GM23248 (cell line): ENCODE measurements around the gene NAIP.
"Not testable (repeated sequence)": the region's sequence is repeated elsewhere in the genome, so short reads cannot be mapped to it uniquely, and the experiment has no call there.

Experiments used
- EZH2 ChIP-seq: fragments of 200-600 bp; sonication (generic); IDR thresholded peaks from 2 replicates; pipeline ENCODE4 v1.6.1; 2018; ENCODE audit warnings: antibody characterized with exemption, mild to moderate bottlenecking; ENCODE audit not compliant: insufficient read depth, poor library complexity, severe bottlenecking
- EZH2phosphoT487 ChIP-seq: fragments of 200-600 bp; sonication (generic); IDR thresholded peaks from 2 replicates; pipeline ENCODE4 v1.6.1; 2018; ENCODE audit warnings: antibody characterized with exemption, moderate library complexity, mild to moderate bottlenecking, low read depth; ENCODE audit not compliant: insufficient read depth

DNA sequence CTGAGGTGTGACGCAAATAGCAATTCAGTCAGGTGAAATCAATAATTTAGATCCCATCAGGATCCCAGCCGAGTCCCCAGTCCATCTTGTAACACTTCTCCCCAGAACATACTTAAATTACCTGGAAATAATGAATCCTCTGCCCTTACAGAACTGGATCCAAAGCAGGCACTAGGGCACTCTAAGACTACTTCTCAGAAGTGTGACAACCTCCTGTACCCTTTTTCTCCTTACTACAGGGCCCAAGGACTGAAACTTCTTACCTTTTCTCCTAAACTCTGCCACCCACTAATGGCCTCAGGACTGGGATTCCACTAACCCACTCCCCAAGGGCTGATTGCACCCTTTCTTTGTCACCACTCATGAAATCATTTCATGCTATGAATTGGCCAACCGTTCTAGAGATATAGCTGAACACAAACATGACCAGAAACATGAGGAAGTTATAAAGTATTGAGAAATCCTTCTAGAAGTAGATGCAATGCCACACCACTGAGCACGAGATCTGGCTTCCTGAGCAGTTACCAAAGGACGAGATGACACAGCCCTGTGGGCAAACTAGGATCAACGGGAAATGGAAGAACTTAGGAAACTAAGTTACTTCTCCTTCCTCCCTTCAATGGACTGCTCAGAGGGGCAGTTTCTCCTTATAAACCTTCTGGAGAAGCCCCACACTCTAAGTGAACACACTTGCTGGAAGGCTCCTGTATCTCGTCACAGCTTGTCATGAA, 6.1 kb upstream of the NAIP start:
- not testable (repeated sequence) for TF ChIP-seq EZH2phosphoT487, EZH2
